A549 (cell line): ENCODE measurements around the gene TMEM125. TPM values are rescaled to one million over a fixed set of nuclear protein-coding genes. Genes with fewer than 3 reads are reported as not detected.

Experiments used
- ATAC-seq, 2 experiments: fragments of 200-7000 bp in 1 of 2; fragments of >200 bp in 1 of 2; cut with Nextera tagmentation in 1 of 2; cut with Tn5 transposase in 1 of 2; 3 replicates each; pipeline versions ENCODE4 v1.8.0 to v1.9.1; 2018 to 2020; ENCODE audit warnings: mild to moderate bottlenecking in 1 of 2, moderate library complexity in 1 of 2
- CTCF ChIA-PET: fragments of 300-600 bp; sonication (Branson Sonifier 250); formaldehyde crosslinking; extraction: SDS; loops from one replicate; lab custom pipeline; 2021; ENCODE audit warnings: antibody characterized with exemption, inconsistent platforms; lab: Yijun Ruan, JAX
- POLR2A ChIA-PET: fragments of 350-600 bp; formaldehyde crosslinking; extraction: SDS; loops from one replicate; lab custom pipeline; 2021; ENCODE audit warnings: antibody characterized with exemption, inconsistent platforms; lab: Yijun Ruan, JAX
- DNase-seq, 2 experiments: peaks; one replicate each; pipeline versions ENCODE4 v3.0.0 to v3.0.0-alpha.2; 2011 to 2016; ENCODE audit warnings: low read depth in 1 of 2, low spot score in 1 of 2
- FAIRE-seq: peaks from 2 replicates; lab custom pipeline; 2011; peaks lifted over from hg19 to GRCh38; lab: Jason Lieb, UNC
- H3K27ac ChIP-seq, 2 experiments: fragments of >200 bp; sonication (Bioruptor Twin); formaldehyde crosslinking; 3 replicates each; pipeline ENCODE4 v1.5.1; 2016 to 2017
- H3K4me1 ChIP-seq: fragments of >200 bp; sonication (Bioruptor Twin); formaldehyde crosslinking; 3 replicates; pipeline ENCODE4 v1.6.1; 2016
- H3K4me2 ChIP-seq: fragments of >200 bp; sonication (Bioruptor Twin); formaldehyde crosslinking; 3 replicates; pipeline ENCODE4 v1.6.1; 2016
- H3K4me3 ChIP-seq: fragments of >200 bp; sonication (Bioruptor Twin); formaldehyde crosslinking; 3 replicates; pipeline ENCODE4 v1.5.1; 2016
- H3K9me3 ChIP-seq: fragments of >200 bp; sonication (Bioruptor Twin); formaldehyde crosslinking; 3 replicates; pipeline ENCODE4 v1.6.1; 2016
- BCL3 ChIP-seq: fragments of >200 bp; sonication (Bioruptor Twin); formaldehyde crosslinking; IDR thresholded peaks from 3 replicates; pipeline ENCODE4 v1.6.1; 2016
- CBX2 ChIP-seq: fragments of 200-600 bp; sonication (generic); IDR thresholded peaks from 2 replicates; pipeline ENCODE4 v1.6.1; 2016; ENCODE audit warnings: low read depth, mild to moderate bottlenecking, borderline replicate concordance
- FOSB ChIP-seq: fragments of 250-450 bp; sonication (Bioruptor Pico); IDR thresholded peaks from 2 replicates; pipeline ENCODE4 v1.5.0; 2020; ENCODE audit warnings: mild to moderate bottlenecking, moderate library complexity
- FOSL2 ChIP-seq, 2 experiments: fragments of 450-650 bp in 1 of 2; fragments of >200 bp in 1 of 2; sonication (Bioruptor Twin) in 1 of 2; formaldehyde crosslinking; IDR thresholded peaks; 2 replicates each; pipeline versions ENCODE4 v1.5.0 to v1.6.1; 2016 to 2020; ENCODE audit warnings: mild to moderate bottlenecking in 1 of 2, moderate library complexity in 1 of 2
- GATA3 ChIP-seq: IDR thresholded peaks from 2 replicates; pipeline ENCODE4 v1.6.1; 2012; ENCODE audit warnings: borderline replicate concordance
- HMGXB4 ChIP-seq: fragments of 250-450 bp; sonication (Bioruptor Pico); IDR thresholded peaks from 2 replicates; pipeline ENCODE4 v1.5.0; 2021; ENCODE audit warnings: mild to moderate bottlenecking, moderate library complexity, borderline replicate concordance
- HOXB13 ChIP-seq: fragments of 250-450 bp; sonication (Bioruptor Pico); IDR thresholded peaks from 2 replicates; pipeline ENCODE4 v1.5.0; 2020; ENCODE audit warnings: low read depth, mild to moderate bottlenecking, moderate library complexity
- JUN ChIP-seq, 2 experiments: fragments of >200 bp; sonication (Bioruptor Twin); formaldehyde crosslinking; IDR thresholded peaks; 2 replicates in 1 of 2; 3 replicates in 1 of 2; pipeline ENCODE4 v1.6.1; 2016 to 2017
- KDM1A ChIP-seq: fragments of 200-600 bp; sonication (generic); IDR thresholded peaks from 2 replicates; pipeline ENCODE4 v1.6.1; 2016; ENCODE audit warnings: low read depth, mild to moderate bottlenecking
- MAX ChIP-seq: IDR thresholded peaks from 2 replicates; pipeline ENCODE4 v1.6.1; 2012
- MYC ChIP-seq: IDR thresholded peaks from 2 replicates; pipeline ENCODE4 v1.6.1; 2012; ENCODE audit warnings: mild to moderate bottlenecking, inconsistent platforms, low read length, improper control_type of control experiment, borderline replicate concordance
- PBX3 ChIP-seq: IDR thresholded peaks from 2 replicates; pipeline ENCODE4 v1.6.1; 2012
- PHF8 ChIP-seq: fragments of 200-600 bp; sonication (generic); IDR thresholded peaks from 2 replicates; pipeline ENCODE4 v1.6.1; 2016; ENCODE audit warnings: low read depth, mild to moderate bottlenecking, antibody characterized with exemption, moderate library complexity, borderline replicate concordance
- POLR2AphosphoS2 ChIP-seq: conservative IDR thresholded peaks from 2 replicates; pipeline ENCODE4 v1.6.1; 2012; ENCODE audit warnings: low read length, improper control_type of control experiment, inconsistent platforms
- RFX5 ChIP-seq: fragments of 450-650 bp; IDR thresholded peaks from 2 replicates; pipeline ENCODE4 v1.7.1; 2014; ENCODE audit warnings: antibody characterized with exemption, mild to moderate bottlenecking, moderate library complexity
- SREBF2 ChIP-seq: fragments of 450-650 bp; IDR thresholded peaks from 2 replicates; pipeline ENCODE4 v1.6.1; 2014; ENCODE audit warnings: mild to moderate bottlenecking, moderate library complexity
- TP53 ChIP-seq: fragments of 250-450 bp; sonication (Bioruptor Pico); IDR thresholded peaks from 2 replicates; pipeline ENCODE4 v1.5.0; 2021; ENCODE audit warnings: mild to moderate bottlenecking, moderate library complexity
- ZC3H11A ChIP-seq: fragments of 450-650 bp; IDR thresholded peaks from 2 replicates; pipeline ENCODE4 v1.6.1; 2014; ENCODE audit warnings: antibody characterized with exemption, mild to moderate bottlenecking
- ZFP36 ChIP-seq: fragments of 450-650 bp; IDR thresholded peaks from 2 replicates; pipeline ENCODE4 v1.6.1; 2014; ENCODE audit warnings: borderline replicate concordance; ENCODE audit not compliant: partially characterized antibody
- WGBS: methylation state at CpG from one replicate; pipeline ENCODE4 v1.1.6; 2017; ENCODE audit errors: missing lambda C conversion rate; 5-methylcytosine and 5-hydroxymethylcytosine counted together
- polyA plus RNA-seq, 4 experiments: library from polyadenylated mRNA; depleted of rRNA in 3 of 4; stranded (reverse); fragments of >200 nt; fragmentation: RNase III in 1 of 4; extraction: RNeasy Plus Mini Kit Qiagen cat#74134 plus additional on column Dnase treatment in 1 of 4; gene quantifications; 2 replicates in 3 of 4; 3 replicates in 1 of 4; pipeline ENCODE4 v1.2.3, GENCODE V29; 2011 to 2017
- TF ChIP-seq, protein P1 (sequence below): fragments of 250-450 bp; sonication (Bioruptor Pico); IDR thresholded peaks from 2 replicates; pipeline ENCODE4 v1.5.0; 2020; ENCODE audit warnings: low read depth, mild to moderate bottlenecking, moderate library complexity
- TF ChIP-seq, protein P2 (sequence below): fragments of >200 bp; sonication (Bioruptor Twin); formaldehyde crosslinking; IDR thresholded peaks from 3 replicates; pipeline ENCODE4 v1.5.1; 2016

Gene TMEM125
- polyA plus RNA-seq, 2 of the 4 experiments (the other 2 are of a cell fraction) = not detected

- WGBS = 52% methylated on average over 2 of the region's 2 CpGs
- TF ChIP-seq JUN (IDR thresholded peaks at IDR 0.05) (no peak), HOXB13 (CRISPR knock-in tag) (no peak), FOSB (CRISPR knock-in tag) (no peak), BCL3 (no peak), PHF8 (no peak), FOSL2 (IDR thresholded peaks at IDR 0.05) (no peak), FOSL2 (CRISPR knock-in tag; IDR thresholded peaks at IDR 0.05) (no peak), PBX3 (no peak)
- TF ChIP-seq, protein P1, sequence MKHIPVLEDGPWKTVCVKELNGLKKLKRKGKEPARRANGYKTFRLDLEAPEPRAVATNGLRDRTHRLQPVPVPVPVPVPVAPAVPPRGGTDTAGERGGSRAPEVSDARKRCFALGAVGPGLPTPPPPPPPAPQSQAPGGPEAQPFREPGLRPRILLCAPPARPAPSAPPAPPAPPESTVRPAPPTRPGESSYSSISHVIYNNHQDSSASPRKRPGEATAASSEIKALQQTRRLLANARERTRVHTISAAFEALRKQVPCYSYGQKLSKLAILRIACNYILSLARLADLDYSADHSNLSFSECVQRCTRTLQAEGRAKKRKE = no peak
- TF ChIP-seq, protein P2, sequence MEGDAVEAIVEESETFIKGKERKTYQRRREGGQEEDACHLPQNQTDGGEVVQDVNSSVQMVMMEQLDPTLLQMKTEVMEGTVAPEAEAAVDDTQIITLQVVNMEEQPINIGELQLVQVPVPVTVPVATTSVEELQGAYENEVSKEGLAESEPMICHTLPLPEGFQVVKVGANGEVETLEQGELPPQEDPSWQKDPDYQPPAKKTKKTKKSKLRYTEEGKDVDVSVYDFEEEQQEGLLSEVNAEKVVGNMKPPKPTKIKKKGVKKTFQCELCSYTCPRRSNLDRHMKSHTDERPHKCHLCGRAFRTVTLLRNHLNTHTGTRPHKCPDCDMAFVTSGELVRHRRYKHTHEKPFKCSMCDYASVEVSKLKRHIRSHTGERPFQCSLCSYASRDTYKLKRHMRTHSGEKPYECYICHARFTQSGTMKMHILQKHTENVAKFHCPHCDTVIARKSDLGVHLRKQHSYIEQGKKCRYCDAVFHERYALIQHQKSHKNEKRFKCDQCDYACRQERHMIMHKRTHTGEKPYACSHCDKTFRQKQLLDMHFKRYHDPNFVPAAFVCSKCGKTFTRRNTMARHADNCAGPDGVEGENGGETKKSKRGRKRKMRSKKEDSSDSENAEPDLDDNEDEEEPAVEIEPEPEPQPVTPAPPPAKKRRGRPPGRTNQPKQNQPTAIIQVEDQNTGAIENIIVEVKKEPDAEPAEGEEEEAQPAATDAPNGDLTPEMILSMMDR = no peak
- TF ChIP-seq, all 56 proteins: peak for 0
- Histone ChIP-seq H3K4me2 (no peak overlapping the region), H3K4me1 (peaks cover 8% of the 10 kb centered on the region; the same call in 1 of the 3 replicates), H3K9me3 (no peaks in the 10 kb centered on the region), H3K4me3 (no peak overlapping the region), H3K27ac (no peak overlapping the region)
- ATAC-seq = no peak
- no peak for DNase-seq
- ChIA-PET CTCF (interaction anchor here (0.6 to 1.6 kb wide), 3 partner anchors 9 to 28 kb away, joined by 4 to 7 read pairs (median 4); no protein-coding TSS in a partner anchor), POLR2A (no interaction called here)
- no peak for FAIRE-seq
Measured at GRCh38 chr1:43293176-43293575, 23.4 kb downstream of the TMEM125 start.

GRCh38 chr1:43293896-43294760, 24.3 kb downstream of the TMEM125 start:
- Histone ChIP-seq H3K4me3 (no peak overlapping the region), H3K4me2 (no peak overlapping the region), H3K27ac (no peak overlapping the region), H3K9me3 (no peaks in the 10 kb centered on the region), H3K4me1 (peaks cover 8% of the 10 kb centered on the region; the same call in 1 of the 3 replicates)
- 59% methylated on average over 7 of the region's 7 CpGs for WGBS
- ChIA-PET POLR2A (interaction anchor here (0.5 kb wide), 1 partner anchor 73 kb away, joined by 3 read pairs; no protein-coding TSS in a partner anchor), CTCF (interaction anchor here (1.0 to 1.6 kb wide), 2 partner anchors 9 to 11 kb away, joined by 4 to 7 read pairs; no protein-coding TSS in a partner anchor)
- FAIRE-seq (no peak), DNase-seq (no peak), ATAC-seq (no peak)
- no peak for TF ChIP-seq FOSB (CRISPR knock-in tag)

- Histone ChIP-seq H3K4me3 (no peak overlapping the region), H3K9me3 (no peaks in the 10 kb centered on the region), H3K4me1 (peaks cover 8% of the 10 kb centered on the region; the same call in 1 of the 3 replicates), H3K27ac (no peak overlapping the region), H3K4me2 (no peak overlapping the region)
- FAIRE-seq = no peak
- no peak for DNase-seq
- WGBS = 93% methylated on average over 6 of the region's 8 CpGs
- TF ChIP-seq ZC3H11A (no peak), ZFP36 (no peak), CBX2 (no peak), SREBF2 (no peak), KDM1A (no peak), TP53 (no peak), POLR2AphosphoS2 (no peak), GATA3 (no peak), MAX (no peak), MYC (no peak), HMGXB4 (CRISPR knock-in tag) (no peak), FOSB (CRISPR knock-in tag) (no peak), RFX5 (no peak)
- TF ChIP-seq, protein P2 = no peak
- ATAC-seq = no peak
- ChIA-PET CTCF (no interaction called here), POLR2A (interaction anchor here (0.5 kb wide), 1 partner anchor 73 kb away, joined by 3 read pairs; no protein-coding TSS in a partner anchor)
Measured at GRCh38 chr1:43294761-43295160, 25.0 kb downstream of the TMEM125 start.
